HCT116 (cell line): ENCODE measurements around the gene DDX6. TPM values are rescaled to one million over a fixed set of nuclear protein-coding genes. Genes with fewer than 3 reads are reported as not detected.
"Not testable (repeated sequence)": the region's sequence is repeated elsewhere in the genome, so short reads cannot be mapped to it uniquely, and the experiment has no call there.

Experiments used
- ATAC-seq: fragments of 200-7000 bp; cut with Tn5 transposase; 2 replicates; pipeline ENCODE4 v1.9.1; 2020; ENCODE audit warnings: mild to moderate bottlenecking, moderate library complexity
- BruUV-seq: library from RNA; stranded (reverse); fragments of 400-500 nt; replicated peaks from 2 replicates; lab custom pipeline; 2021; lab: Mats Ljungman, UMichigan
- CTCF ChIA-PET: fragments of 300-600 bp; sonication (Branson Sonifier 250); formaldehyde crosslinking; loops from one replicate; lab custom pipeline; 2021; ENCODE audit warnings: antibody characterized with exemption; lab: Charles Lee
- POLR2A ChIA-PET: fragments of 300-600, 350-600 bp; sonication (Branson Sonifier 250); formaldehyde crosslinking; loops from one replicate; lab custom pipeline; 2021; ENCODE audit warnings: antibody characterized with exemption; lab: Charles Lee
- RAD21 ChIA-PET, 2 experiments: fragments of 300-600 bp; sonication (Branson Sonifier 250); formaldehyde crosslinking; loops; one replicate each; lab custom pipeline; 2023; ENCODE audit warnings: low total read pairs in 2 of 2; ENCODE audit not compliant: uncharacterized antibody in 2 of 2, unreplicated experiment in 2 of 2, low non-redundant PET in 1 of 2; lab: Charles Lee
- DNase-seq: peaks from one replicate; pipeline ENCODE4 v3.0.0-alpha.2; 2010; ENCODE audit warnings: low read depth, low spot score
- H2AFZ ChIP-seq: fragments of 200-600 bp; shearing (Covaris generic), sonication (generic); 2 replicates; pipeline ENCODE4 v1.6.1; 2017; ENCODE audit warnings: low read depth, mixed run types, mixed read lengths, antibody characterized with exemption, low read length; ENCODE audit not compliant: poor library complexity, severe bottlenecking
- H3K27ac ChIP-seq: 2 replicates; pipeline ENCODE4 v1.5.1; 2012; ENCODE audit warnings: low read depth, low read length
- H3K27me3 ChIP-seq: fragments of 200-600 bp; sonication (generic); 2 replicates; pipeline ENCODE4 v1.6.1; 2016; ENCODE audit warnings: mixed run types, low read length, mixed read lengths; ENCODE audit not compliant: insufficient read depth
- H3K36me3 ChIP-seq, 2 experiments: fragments of 200-500 bp in 1 of 2; fragments of 200-600 bp in 1 of 2; sonication (Bioruptor generic) in 1 of 2; sonication (generic) in 1 of 2; 2 replicates each; pipeline versions ENCODE4 v1.5.1 to v1.6.1; 2014 to 2016; ENCODE audit warnings: low read length in 2 of 2, inconsistent platforms in 1 of 2, mixed read lengths in 1 of 2, mixed run types in 1 of 2; ENCODE audit not compliant: insufficient read depth in 2 of 2, control insufficient read depth in 1 of 2
- H3K4me1 ChIP-seq, 2 experiments: fragments of 200-600 bp in 1 of 2; sonication (generic) in 1 of 2; 2 replicates each; pipeline versions ENCODE4 v1.5.1 to v1.6.1; 2012 to 2017; ENCODE audit warnings: low read length in 2 of 2, inconsistent platforms in 1 of 2, mild to moderate bottlenecking in 1 of 2, mixed read lengths in 1 of 2, mixed run types in 1 of 2, moderate library complexity in 1 of 2; ENCODE audit not compliant: insufficient read depth in 2 of 2, control insufficient read depth in 1 of 2
- H3K4me2 ChIP-seq: fragments of 200-600 bp; sonication (generic); 2 replicates; pipeline ENCODE4 v1.6.1; 2017; ENCODE audit warnings: mixed run types, low read length, mixed read lengths
- H3K4me3 ChIP-seq, 2 experiments: fragments of 200-600 bp in 1 of 2; sonication (generic) in 1 of 2; replicated peaks in 1 of 2; 2 replicates each; pipeline ENCODE4 v1.5.1; 2011 to 2016; ENCODE audit warnings: low read length in 2 of 2, control low read depth in 1 of 2, low read depth in 1 of 2, mild to moderate bottlenecking in 1 of 2, mixed read lengths in 1 of 2, mixed run types in 1 of 2
- H3K79me2 ChIP-seq: fragments of 200-600 bp; sonication (generic); 2 replicates; pipeline ENCODE4 v1.6.1; 2017; ENCODE audit warnings: mild to moderate bottlenecking, mixed run types, low read length, moderate library complexity, mixed read lengths; ENCODE audit not compliant: insufficient read depth
- H3K9ac ChIP-seq: fragments of 200-600 bp; sonication (generic); 2 replicates; pipeline ENCODE4 v1.6.1; 2016; ENCODE audit warnings: low read length, mixed read lengths
- H3K9me2 ChIP-seq: fragments of 200-600 bp; sonication (generic), shearing (Covaris generic); 2 replicates; pipeline ENCODE4 v1.6.1; 2017; ENCODE audit warnings: mixed run types, mild to moderate bottlenecking, moderate library complexity; ENCODE audit not compliant: insufficient read depth
- H3K9me3 ChIP-seq, 2 experiments: fragments of 200-500 bp in 1 of 2; fragments of 200-600 bp in 1 of 2; sonication (Bioruptor generic) in 1 of 2; sonication (generic) in 1 of 2; 2 replicates each; pipeline ENCODE4 v1.6.1; 2014 to 2017; ENCODE audit warnings: low read length in 2 of 2, mixed read lengths in 2 of 2, inconsistent platforms in 1 of 2, low read depth in 1 of 2, mild to moderate bottlenecking in 1 of 2, mixed run types in 1 of 2, moderate library complexity in 1 of 2; ENCODE audit not compliant: control insufficient read depth in 1 of 2, insufficient read depth in 1 of 2
- H4K20me1 ChIP-seq: fragments of 200-600 bp; sonication (generic), shearing (Covaris generic); 2 replicates; pipeline ENCODE4 v1.6.1; 2017; ENCODE audit warnings: mixed run types, mild to moderate bottlenecking, moderate library complexity; ENCODE audit not compliant: insufficient read depth
- CBX3 ChIP-seq: IDR thresholded peaks from 2 replicates; pipeline ENCODE4 v1.6.1; 2012; ENCODE audit warnings: low read depth
- CEBPB ChIP-seq: IDR thresholded peaks from 2 replicates; pipeline ENCODE4 v1.6.1; 2012; ENCODE audit warnings: low read depth
- EGR1 ChIP-seq: IDR thresholded peaks from 2 replicates; pipeline ENCODE4 v1.6.1; 2012; ENCODE audit warnings: low read depth
- ELF1 ChIP-seq: IDR thresholded peaks from 2 replicates; pipeline ENCODE4 v1.6.1; 2012; ENCODE audit warnings: low read depth, borderline replicate concordance
- EZH2 ChIP-seq: fragments of 200-600 bp; sonication (generic); IDR thresholded peaks from 2 replicates; pipeline ENCODE4 v1.6.1; 2017; ENCODE audit warnings: antibody characterized with exemption, mixed run types
- FOSL1 ChIP-seq: IDR thresholded peaks from 2 replicates; pipeline ENCODE4 v1.6.1; 2012; ENCODE audit warnings: low read depth
- JUND ChIP-seq: IDR thresholded peaks from 2 replicates; pipeline ENCODE4 v1.6.1; 2012
- POLR2A ChIP-seq: IDR thresholded peaks from 2 replicates; pipeline ENCODE4 v1.7.0; 2011; ENCODE audit warnings: borderline replicate concordance; ENCODE audit not compliant: insufficient read depth, insufficient read length; ENCODE audit errors: extremely low read depth
- POLR2AphosphoS5 ChIP-seq: IDR thresholded peaks from 2 replicates; pipeline ENCODE4 v1.6.1; 2011; ENCODE audit warnings: mild to moderate bottlenecking, low read depth, low read length, moderate library complexity
- RAD21 ChIP-seq: IDR thresholded peaks from 2 replicates; pipeline ENCODE4 v1.6.1; 2012; ENCODE audit warnings: low read depth, mild to moderate bottlenecking
- SIN3A ChIP-seq: IDR thresholded peaks from 2 replicates; pipeline ENCODE4 v1.6.1; 2012; ENCODE audit warnings: low read depth
- SP1 ChIP-seq: IDR thresholded peaks from 2 replicates; pipeline ENCODE4 v1.6.1; 2012; ENCODE audit warnings: low read depth
- SRF ChIP-seq: IDR thresholded peaks from 2 replicates; pipeline ENCODE4 v1.6.1; 2012; ENCODE audit warnings: low read depth
- YY1 ChIP-seq: IDR thresholded peaks from 2 replicates; pipeline ENCODE4 v1.6.1; 2011; ENCODE audit warnings: low read length, low read depth, moderate library complexity, mild to moderate bottlenecking; ENCODE audit not compliant: insufficient replicate concordance; ENCODE audit errors: extremely low read depth
- intact Hi-C: fragments of 100-400 bp; cut with micrococcal nuclease; formaldehyde crosslinking; loops from 2 replicates; pipeline ENCODE4 v1.10.0; 2022
- total RNA-seq: library from RNA; stranded (reverse); gene quantifications from one replicate; pipeline ENCODE4 v1.2.1, GENCODE V29; 2021; ENCODE audit not compliant: unreplicated experiment
- TF ChIP-seq, protein P1 (sequence below): IDR thresholded peaks from 2 replicates; pipeline ENCODE4 v1.6.1; 2011; ENCODE audit warnings: mild to moderate bottlenecking, low read length, moderate library complexity; ENCODE audit not compliant: insufficient replicate concordance; ENCODE audit errors: extremely low read depth
- TF ChIP-seq, protein P2 (sequence below), 3 experiments: fragments of 200-600 bp in 1 of 3; sonication (generic) in 1 of 3; IDR thresholded peaks in 2 of 3; conservative IDR thresholded peaks in 1 of 3; 2 replicates each; pipeline ENCODE4 v1.5.1; 2012 to 2017; ENCODE audit warnings: low read depth in 2 of 3, low read length in 2 of 3, antibody characterized with exemption in 1 of 3, borderline replicate concordance in 1 of 3, control low read depth in 1 of 3, mild to moderate bottlenecking in 1 of 3, mixed read lengths in 1 of 3, mixed run types in 1 of 3, moderate library complexity in 1 of 3; ENCODE audit not compliant: insufficient read depth in 1 of 3
- TF ChIP-seq, protein P3 (sequence below): IDR thresholded peaks from 2 replicates; pipeline ENCODE4 v1.6.1; 2012

DDX6 gene
- total RNA-seq, 1 experiment from 2014 or later = 150 TPM

DNA sequence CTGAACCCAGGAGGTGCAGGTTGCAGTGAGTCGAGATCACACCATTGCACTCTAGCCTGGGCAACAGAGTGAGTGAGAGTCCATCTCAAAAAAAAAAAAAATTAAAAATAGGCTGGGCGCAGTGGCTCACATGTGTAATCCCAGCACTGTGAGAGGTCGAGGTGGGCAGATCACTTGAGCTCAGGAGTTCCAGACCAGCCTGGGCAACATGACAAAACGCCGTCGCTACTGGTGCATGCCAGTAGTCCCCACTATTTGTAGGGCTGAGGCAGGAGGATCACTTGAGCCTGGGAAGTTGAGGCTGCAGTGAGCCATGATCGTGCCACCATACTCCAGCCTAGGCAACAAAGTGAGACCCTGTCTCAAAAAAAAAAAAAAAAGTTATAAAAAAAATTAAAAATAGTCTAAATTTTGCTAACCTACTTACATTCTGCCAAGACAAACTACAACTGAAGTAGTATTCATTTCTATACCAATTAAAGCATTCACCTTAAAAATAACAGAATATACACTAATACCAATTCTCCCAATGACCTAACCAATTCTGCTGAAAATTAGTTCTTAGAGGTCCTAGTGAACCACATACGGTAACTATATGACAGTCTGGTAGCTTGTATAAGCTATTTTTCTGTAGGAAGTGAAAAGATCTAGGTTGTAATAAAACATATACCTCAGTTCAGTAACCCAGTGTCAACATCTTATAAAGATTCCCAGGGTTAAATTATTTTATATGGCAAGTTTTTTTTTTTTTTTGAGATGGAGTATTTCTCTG lies 7.1 kb downstream of the DDX6 start:
- ATAC-seq = no peak
- ChIA-PET POLR2A (interaction anchor here (0.7 to 0.9 kb wide), 2 partner anchors 8 to 10 kb away, joined by 3 read pairs; no protein-coding TSS in a partner anchor), CTCF (no interaction called here)
- no peak overlapping the region for H3K4me3 ChIP-seq
- H3K9me3 ChIP-seq = no peaks in the 10 kb centered on the region
- H3K9me2 ChIP-seq = no peaks in the 10 kb centered on the region
- intact Hi-C loops = no loop called here
- H3K79me2 ChIP-seq = peaks cover 100% of the 10 kb centered on the region
- peaks cover 4 to 20% of the 10 kb centered on the region in 2 experiments for H3K4me1 ChIP-seq
- H3K9ac ChIP-seq = no peak overlapping the region
- H3K36me3 ChIP-seq = peaks cover 35 to 38% of the 10 kb centered on the region in 2 experiments
- TF ChIP-seq ELF1 (no peak), CEBPB (no peak), EGR1 (no peak), CBX3 (no peak), FOSL1 (no peak), YY1 (no peak), POLR2AphosphoS5 (no peak), RAD21 (no peak), EZH2 (no peak), SRF (no peak), SP1 (no peak), POLR2A (no peak), SIN3A (no peak), JUND (no peak)
- TF ChIP-seq, protein P1, sequence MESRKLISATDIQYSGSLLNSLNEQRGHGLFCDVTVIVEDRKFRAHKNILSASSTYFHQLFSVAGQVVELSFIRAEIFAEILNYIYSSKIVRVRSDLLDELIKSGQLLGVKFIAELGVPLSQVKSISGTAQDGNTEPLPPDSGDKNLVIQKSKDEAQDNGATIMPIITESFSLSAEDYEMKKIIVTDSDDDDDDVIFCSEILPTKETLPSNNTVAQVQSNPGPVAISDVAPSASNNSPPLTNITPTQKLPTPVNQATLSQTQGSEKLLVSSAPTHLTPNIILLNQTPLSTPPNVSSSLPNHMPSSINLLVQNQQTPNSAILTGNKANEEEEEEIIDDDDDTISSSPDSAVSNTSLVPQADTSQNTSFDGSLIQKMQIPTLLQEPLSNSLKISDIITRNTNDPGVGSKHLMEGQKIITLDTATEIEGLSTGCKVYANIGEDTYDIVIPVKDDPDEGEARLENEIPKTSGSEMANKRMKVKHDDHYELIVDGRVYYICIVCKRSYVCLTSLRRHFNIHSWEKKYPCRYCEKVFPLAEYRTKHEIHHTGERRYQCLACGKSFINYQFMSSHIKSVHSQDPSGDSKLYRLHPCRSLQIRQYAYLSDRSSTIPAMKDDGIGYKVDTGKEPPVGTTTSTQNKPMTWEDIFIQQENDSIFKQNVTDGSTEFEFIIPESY = no peak
- TF ChIP-seq, protein P2, sequence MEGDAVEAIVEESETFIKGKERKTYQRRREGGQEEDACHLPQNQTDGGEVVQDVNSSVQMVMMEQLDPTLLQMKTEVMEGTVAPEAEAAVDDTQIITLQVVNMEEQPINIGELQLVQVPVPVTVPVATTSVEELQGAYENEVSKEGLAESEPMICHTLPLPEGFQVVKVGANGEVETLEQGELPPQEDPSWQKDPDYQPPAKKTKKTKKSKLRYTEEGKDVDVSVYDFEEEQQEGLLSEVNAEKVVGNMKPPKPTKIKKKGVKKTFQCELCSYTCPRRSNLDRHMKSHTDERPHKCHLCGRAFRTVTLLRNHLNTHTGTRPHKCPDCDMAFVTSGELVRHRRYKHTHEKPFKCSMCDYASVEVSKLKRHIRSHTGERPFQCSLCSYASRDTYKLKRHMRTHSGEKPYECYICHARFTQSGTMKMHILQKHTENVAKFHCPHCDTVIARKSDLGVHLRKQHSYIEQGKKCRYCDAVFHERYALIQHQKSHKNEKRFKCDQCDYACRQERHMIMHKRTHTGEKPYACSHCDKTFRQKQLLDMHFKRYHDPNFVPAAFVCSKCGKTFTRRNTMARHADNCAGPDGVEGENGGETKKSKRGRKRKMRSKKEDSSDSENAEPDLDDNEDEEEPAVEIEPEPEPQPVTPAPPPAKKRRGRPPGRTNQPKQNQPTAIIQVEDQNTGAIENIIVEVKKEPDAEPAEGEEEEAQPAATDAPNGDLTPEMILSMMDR (IDR thresholded peaks at IDR 0.05 in 2 of 3, conservative IDR thresholded peaks at IDR 0.05 in 1 of 3; ENCODE audit: borderline replicate concordance in 1 of 3, insufficient read depth in 1 of 3, low read depth in 2 of 3, low read length in 2 of 3) = no peak
- TF ChIP-seq, protein P3, sequence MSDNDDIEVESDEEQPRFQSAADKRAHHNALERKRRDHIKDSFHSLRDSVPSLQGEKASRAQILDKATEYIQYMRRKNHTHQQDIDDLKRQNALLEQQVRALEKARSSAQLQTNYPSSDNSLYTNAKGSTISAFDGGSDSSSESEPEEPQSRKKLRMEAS = no peak
- TF ChIP-seq, all 23 proteins: peak for 0
- Histone ChIP-seq H3K4me2 (no peak overlapping the region), H4K20me1 (peaks cover 22% of the 10 kb centered on the region; the same call in 1 of the 2 replicates), H2AFZ (no peak overlapping the region), H3K27ac (no peak overlapping the region), H3K27me3 (no peaks in the 10 kb centered on the region)
- RAD21 ChIA-PET = no interaction called here
- BruUV-seq = no TSS peak
- no peak for DNase-seq

DNA sequence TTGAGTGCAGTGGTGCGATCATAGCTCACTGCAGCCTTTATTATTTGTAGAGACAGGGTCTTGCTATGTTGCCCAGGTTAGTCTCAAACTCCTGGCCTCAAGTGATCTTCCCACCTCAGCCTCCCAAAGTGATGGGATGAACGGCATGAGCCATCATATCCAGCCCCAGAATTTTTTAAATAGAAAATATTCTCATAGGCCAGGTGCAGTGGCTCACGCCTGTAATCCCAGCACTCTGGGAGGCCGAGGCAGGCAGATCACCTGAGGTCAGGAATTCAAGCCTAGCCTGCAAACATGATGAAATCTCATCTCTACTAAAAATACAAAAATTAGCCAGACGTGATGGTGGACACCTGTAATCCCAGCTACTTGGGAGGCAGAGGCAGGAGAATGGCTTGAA lies 7.6 kb downstream of the DDX6 start:
- DNase-seq, H3K9ac ChIP-seq, H2AFZ ChIP-seq, H3K27me3 ChIP-seq, H3K4me2 ChIP-seq, CTCF ChIA-PET, BruUV-seq, intact Hi-C loops, H3K27ac ChIP-seq, H3K9me3 ChIP-seq, RAD21 ChIA-PET, H3K4me3 ChIP-seq, ATAC-seq, H3K9me2 ChIP-seq: not testable (repeated sequence)
- Histone ChIP-seq H3K4me1 (peaks cover 0 to 15% of the 10 kb centered on the region in 2 experiments; a peak in 3 of 4 replicates), H4K20me1 (peaks cover 22% of the 10 kb centered on the region; the same call in 1 of the 2 replicates), H3K36me3 (peaks cover 41 to 44% of the 10 kb centered on the region in 2 experiments), H3K79me2 (peaks cover 100% of the 10 kb centered on the region)
- POLR2A ChIA-PET = interaction anchor here (0.9 kb wide), 1 partner anchor 9 kb away, joined by 3 read pairs; no protein-coding TSS in a partner anchor
